K562 (cell line): ENCODE data around the gene DNAJC2. TPM values are rescaled to one million over a fixed set of nuclear protein-coding genes. Genes with fewer than 3 reads are reported as not detected.

ENCODE experiments used
- ATAC-seq: fragments of 200-7000 bp; cut with Tn5 transposase; 3 replicates; pipeline ENCODE4 v1.9.1; 2020; ENCODE audit warnings: moderate library complexity
- BruUV-seq: library from RNA; stranded (reverse); fragments of 400-500 nt; replicated peaks from 2 replicates; lab custom pipeline; 2021; lab: Mats Ljungman, UMichigan
- CTCF ChIA-PET: fragments of 300-600 bp; formaldehyde crosslinking; extraction: SDS; loops from one replicate; lab custom pipeline; 2021; ENCODE audit warnings: low intra/inter-chr PET ratio; lab: Yijun Ruan, JAX
- POLR2A ChIA-PET: fragments of 300-600, 350-650 bp; sonication (Branson Sonifier 250); formaldehyde crosslinking; extraction: SDS; loops from one replicate; lab custom pipeline; 2021; ENCODE audit warnings: antibody characterized with exemption, inconsistent platforms; lab: Yijun Ruan, JAX
- DNase-seq, 4 experiments: peaks; one replicate each; pipeline versions ENCODE4 v3.0.0 to v3.0.0-alpha.2; 2011 to 2018; ENCODE audit warnings: low spot score in 3 of 4, mixed read lengths in 3 of 4; ENCODE audit errors: extremely low read depth in 1 of 4
- FAIRE-seq: peaks from 2 replicates; lab custom pipeline; 2011; peaks lifted over from hg19 to GRCh38; lab: Jason Lieb, UNC
- H2AFZ ChIP-seq: 2 replicates; pipeline ENCODE4 v1.6.0; 2011; ENCODE audit warnings: low read depth, low read length, control low read depth, inconsistent platforms
- H3K27ac ChIP-seq: fragments of 200-600 bp; 3 replicates; pipeline ENCODE4 v1.8.0; 2011; ENCODE audit warnings: low read depth, mild to moderate bottlenecking, control low read depth, inconsistent platforms, low read length, moderate library complexity, mixed read lengths; ENCODE audit errors: extremely low read depth
- H3K27me3 ChIP-seq, 2 experiments: fragments of 300-600 bp in 1 of 2; 2 replicates in 1 of 2; 3 replicates in 1 of 2; pipeline versions ENCODE4 v1.6.0 to v1.8.0; 2011; ENCODE audit warnings: inconsistent platforms in 2 of 2, low read length in 2 of 2, mild to moderate bottlenecking in 1 of 2, mixed read lengths in 1 of 2, moderate library complexity in 1 of 2; ENCODE audit not compliant: control insufficient read depth in 2 of 2, insufficient read depth in 2 of 2
- H3K36me3 ChIP-seq: fragments of 300-600 bp; 3 replicates; pipeline ENCODE4 v1.8.0; 2011; ENCODE audit warnings: mild to moderate bottlenecking, low read length, inconsistent platforms; ENCODE audit not compliant: control insufficient read depth, insufficient read depth
- H3K4me1 ChIP-seq, 2 experiments: fragments of 200-600 bp in 1 of 2; replicated peaks in 1 of 2; 2 replicates in 1 of 2; 3 replicates in 1 of 2; pipeline versions ENCODE4 v1.5.1 to v1.8.0; 2011; ENCODE audit warnings: inconsistent platforms in 2 of 2, low read length in 2 of 2, mild to moderate bottlenecking in 1 of 2, mixed read lengths in 1 of 2, moderate library complexity in 1 of 2; ENCODE audit not compliant: control insufficient read depth in 2 of 2, insufficient read depth in 2 of 2
- H3K4me2 ChIP-seq: 2 replicates; pipeline ENCODE4 v1.6.1; 2011; ENCODE audit warnings: low read length, control low read depth, inconsistent platforms, mixed read lengths; ENCODE audit not compliant: insufficient read depth
- H3K4me3 ChIP-seq: fragments of 200-600 bp; sonication (generic), shearing (Covaris generic); 2 replicates; pipeline ENCODE4 v1.5.1; 2016; ENCODE audit warnings: control low read depth, inconsistent platforms
- H3K79me2 ChIP-seq: fragments of 200-600 bp; 3 replicates; pipeline ENCODE4 v1.8.0; 2011; ENCODE audit warnings: low read length, inconsistent platforms; ENCODE audit not compliant: control insufficient read depth, insufficient read depth
- H3K9ac ChIP-seq, 2 experiments: 2 replicates each; pipeline versions ENCODE4 v1.6.0 to v1.6.1; 2011; ENCODE audit warnings: low read depth in 2 of 2, low read length in 2 of 2, control low read depth in 1 of 2, inconsistent platforms in 1 of 2, mild to moderate bottlenecking in 1 of 2, mixed read lengths in 1 of 2; ENCODE audit not compliant: insufficient read depth in 1 of 2
- H3K9me1 ChIP-seq: one replicate; pipeline ENCODE4 v1.6.0; 2011; ENCODE audit warnings: inconsistent platforms, mild to moderate bottlenecking, low read length, moderate library complexity; ENCODE audit not compliant: control insufficient read depth, insufficient read depth
- H3K9me3 ChIP-seq: replicated peaks from 2 replicates; pipeline ENCODE4 v1.5.1; 2011; ENCODE audit warnings: low read depth, low read length, inconsistent platforms; ENCODE audit not compliant: control insufficient read depth, insufficient read depth
- H4K20me1 ChIP-seq: replicated peaks from 2 replicates; pipeline ENCODE4 v1.6.1; 2011; ENCODE audit warnings: low read length, inconsistent platforms, mixed read lengths; ENCODE audit not compliant: control insufficient read depth, insufficient read depth
- CBFA2T3 ChIP-seq: fragments of 450-650 bp; IDR thresholded peaks from 2 replicates; pipeline ENCODE4 v1.6.1; 2017
- ETS1 ChIP-seq: conservative IDR thresholded peaks from 2 replicates; pipeline ENCODE4 v1.6.1; 2011; ENCODE audit warnings: low read depth, mild to moderate bottlenecking, low read length; ENCODE audit not compliant: control insufficient read depth
- MEIS2 ChIP-seq: fragments of 450-650 bp; IDR thresholded peaks from 2 replicates; pipeline ENCODE4 v1.6.1; 2014; ENCODE audit warnings: mild to moderate bottlenecking; ENCODE audit not compliant: partially characterized antibody
- NFE2L1 ChIP-seq: fragments of 450-650 bp; IDR thresholded peaks from 2 replicates; pipeline ENCODE4 v1.6.1; 2016; ENCODE audit warnings: missing genetic modification characterization, low read depth, mild to moderate bottlenecking, missing compliant biosample characterization, moderate library complexity, borderline replicate concordance
- NFRKB ChIP-seq: fragments of 450-650 bp; IDR thresholded peaks from 2 replicates; pipeline ENCODE4 v1.6.1; 2016; ENCODE audit warnings: low read depth
- PKNOX1 ChIP-seq: fragments of 450-650 bp; IDR thresholded peaks from 2 replicates; pipeline ENCODE4 v1.6.1; 2016
- PML ChIP-seq: IDR thresholded peaks from 2 replicates; pipeline ENCODE4 v1.6.1; 2012; ENCODE audit warnings: low read length, inconsistent platforms
- RFX7 ChIP-seq: fragments of 250-450 bp; sonication (Bioruptor Pico); IDR thresholded peaks from 2 replicates; pipeline ENCODE4 v1.5.1; 2021; ENCODE audit warnings: mild to moderate bottlenecking
- SAFB2 ChIP-seq: fragments of 200-400 bp; formaldehyde crosslinking; IDR thresholded peaks from 2 replicates; pipeline ENCODE4 v1.6.1; 2018; ENCODE audit warnings: borderline replicate concordance, low read length, low read depth, moderate library complexity; ENCODE audit not compliant: severe bottlenecking
- TOE1 ChIP-seq, 2 experiments: fragments of 450-650 bp in 1 of 2; sonication (generic) in 1 of 2; formaldehyde crosslinking in 1 of 2; IDR thresholded peaks; 2 replicates each; pipeline versions ENCODE4 v1.7.1 to v1.8.0; 2016 to 2022; ENCODE audit warnings: borderline replicate concordance in 2 of 2, mild to moderate bottlenecking in 2 of 2, antibody characterized with exemption in 1 of 2, inconsistent platforms in 1 of 2, low read depth in 1 of 2, missing genetic modification reagents in 1 of 2, moderate library complexity in 1 of 2
- ZBTB11 ChIP-seq, 3 experiments: fragments of 200-800 bp in 1 of 3; fragments of 250-450 bp in 1 of 3; fragments of 450-650 bp in 1 of 3; sonication (Bioruptor Pico) in 1 of 3; sonication (Bioruptor generic) in 1 of 3; formaldehyde crosslinking in 1 of 3; IDR thresholded peaks; 2 replicates each; pipeline versions ENCODE4 v1.6.1 to v1.8.0; 2016 to 2022; ENCODE audit warnings: mild to moderate bottlenecking in 2 of 3, missing genetic modification characterization in 2 of 3, missing compliant biosample characterization in 1 of 3, moderate library complexity in 1 of 3
- ZFX ChIP-seq: sonication (generic); formaldehyde crosslinking; IDR thresholded peaks from 2 replicates; pipeline ENCODE4 v1.8.0; 2022; ENCODE audit warnings: mild to moderate bottlenecking, missing genetic modification reagents, moderate library complexity
- WGBS: fragments of 100-300 bp; shearing (Covaris generic); methylation state at CpG from one replicate; pipeline ENCODE4 v1.1.6; 2016; ENCODE audit warnings: low coverage, mixed read lengths; ENCODE audit not compliant: insufficient coverage; ENCODE audit errors: missing lambda C conversion rate; 5-methylcytosine and 5-hydroxymethylcytosine counted together
- in situ Hi-C: fragments of 300-500 bp; cut with MboI; formaldehyde crosslinking; loops from 4 replicates; pipeline ENCODE4 v1.15.0; 2018; ENCODE audit warnings: inconsistent platforms, mixed read lengths
- intact Hi-C: fragments of 100-400 bp; cut with micrococcal nuclease; formaldehyde crosslinking; loops from 2 replicates; pipeline ENCODE4 v1.14.2; 2022
- polyA plus RNA-seq, 8 experiments: library from polyadenylated mRNA; depleted of rRNA in 4 of 8; stranded (reverse) in 5 of 8; unstranded in 3 of 8; fragments of >200 nt; fragmentation: Nextera tagmentation in 2 of 8; fragmentation: Illumina TruSeq in 1 of 8; extraction: Ambion mirVana in 2 of 8; extraction: Trizol in 1 of 8; gene quantifications; 2 replicates each; pipeline versions ENCODE4 v1.2.1 to v1.2.3, GENCODE V29; 2011 to 2014; ENCODE audit warnings: inconsistent platforms in 1 of 8, missing spikeins in 1 of 8
- total RNA-seq, 7 experiments: library from RNA; depleted of rRNA in 6 of 7; stranded (reverse); fragments of >200 nt in 6 of 7; fragmentation: Illumina TruSeq in 2 of 7; extraction: Trizol in 2 of 7; gene quantifications; 2 replicates each; pipeline versions ENCODE4 v1.2.1 to v1.2.3, GENCODE V29; 2011 to 2021; ENCODE audit warnings: low replicate concordance in 1 of 7

The DNAJC2 gene
- total and polyA plus RNA-seq, 9 of the 15 experiments (the other 6 are each of a cell fraction or from before 2014, with no cell fraction given): 40.2 to 157 (median 92.1) TPM

- BruUV-seq: no TSS peak
- ChIA-PET CTCF (no interaction called here), POLR2A (interaction anchor here (0.6 to 2.6 kb wide), 9 partner anchors 9 to 64 kb away, joined by 3 to 12 read pairs (median 5); partner anchors contain the start of gene DNAJC2)
- no peak overlapping the region for H3K4me2 ChIP-seq
- no peak overlapping the region for H3K9ac ChIP-seq
- no peaks in the 10 kb centered on the region; the same call in 1 of the 2 replicates for H4K20me1 ChIP-seq
- H3K9me1 ChIP-seq: no peaks in the 10 kb centered on the region
- H3K27ac ChIP-seq: no peak overlapping the region
- H2AFZ ChIP-seq: no peak overlapping the region
- H3K4me3 ChIP-seq: no peak overlapping the region
- H3K27me3 ChIP-seq: no peaks in the 10 kb centered on the region
- peaks cover 96% of the 10 kb centered on the region for H3K36me3 ChIP-seq
- 86% methylated on average over 2 of the region's 2 CpGs for WGBS
- H3K9me3 ChIP-seq: no peaks in the 10 kb centered on the region
- intact Hi-C loops (no loop called here), in situ Hi-C loops (no loop called here)
- FAIRE-seq (no peak), DNase-seq (no peak), ATAC-seq (no peak; the same call in 2 of the 3 replicates)
- no peaks in the 10 kb centered on the region for H3K4me1 ChIP-seq
- H3K79me2 ChIP-seq: peaks cover 5% of the 10 kb centered on the region; the same call in 1 of the 3 replicates
- TF ChIP-seq NFRKB (no peak), RFX7 (no peak), ETS1 (no peak), ZFX (CRISPR knock-in tag) (no peak), PKNOX1 (peak; percentile 35; the same call in 1 of the 2 replicates), TOE1 (IDR thresholded peaks at IDR 0.05; ENCODE audit: borderline replicate concordance) (no peak), TOE1 (CRISPR knock-in tag; IDR thresholded peaks at IDR 0.05; ENCODE audit: borderline replicate concordance, low read depth) (no peak), MEIS2 (peak; percentile 51), NFE2L1 (tag) (no peak), CBFA2T3 (no peak), PML (no peak), SAFB2 (no peak), ZBTB11 (CRISPR knock-in tag; IDR thresholded peaks at IDR 0.05) (no peak)
Measured at GRCh38 chr7:103316380-103316941, 28.1 kb downstream of the DNAJC2 start.
